Progenitor cell of endocrine pancreas (in vitro differentiated cells): ENCODE data around the gene LRSAM1. TPM values are rescaled to one million over a fixed set of nuclear protein-coding genes. Genes with fewer than 3 reads are reported as not detected.

ENCODE experiments used
- DNase-seq: peaks from one replicate; pipeline ENCODE4 v3.0.0; 2021; ENCODE audit warnings: low spot score; ENCODE audit not compliant: unreplicated experiment
- H3K27ac Mint-ChIP-seq: 2 replicates; pipeline ENCODE4 v1.8.0; 2021; ENCODE audit warnings: mild to moderate bottlenecking, moderate library complexity, mixed read lengths
- H3K27me3 Mint-ChIP-seq: 2 replicates; pipeline ENCODE4 v1.8.0; 2021; ENCODE audit warnings: mixed read lengths
- H3K36me3 Mint-ChIP-seq: 2 replicates; pipeline ENCODE4 v1.8.0; 2022; ENCODE audit warnings: mixed read lengths; ENCODE audit not compliant: insufficient read depth
- H3K4me1 Mint-ChIP-seq: 2 replicates; pipeline ENCODE4 v1.8.0; 2021; ENCODE audit warnings: low read depth, mixed read lengths
- H3K4me3 Mint-ChIP-seq: 2 replicates; pipeline ENCODE4 v1.8.0; 2021; ENCODE audit warnings: low read depth, mild to moderate bottlenecking, moderate library complexity, mixed read lengths
- H3K9me3 Mint-ChIP-seq: 2 replicates; pipeline ENCODE4 v1.8.0; 2021; ENCODE audit warnings: low read depth, mixed read lengths
- CTCF ChIP-seq: fragments of 200-600 bp; sonication (generic); IDR thresholded peaks from one replicate; pipeline ENCODE4 v1.5.0; 2021; ENCODE audit warnings: antibody characterized with exemption, mild to moderate bottlenecking; ENCODE audit not compliant: unreplicated experiment
- total RNA-seq: library from RNA; stranded (reverse); gene quantifications from 2 replicates; pipeline ENCODE4 v1.2.1, GENCODE V29; 2021

LRSAM1 gene
- total RNA-seq, 1 donor from 2014 or later: 28.5 TPM

DNA sequence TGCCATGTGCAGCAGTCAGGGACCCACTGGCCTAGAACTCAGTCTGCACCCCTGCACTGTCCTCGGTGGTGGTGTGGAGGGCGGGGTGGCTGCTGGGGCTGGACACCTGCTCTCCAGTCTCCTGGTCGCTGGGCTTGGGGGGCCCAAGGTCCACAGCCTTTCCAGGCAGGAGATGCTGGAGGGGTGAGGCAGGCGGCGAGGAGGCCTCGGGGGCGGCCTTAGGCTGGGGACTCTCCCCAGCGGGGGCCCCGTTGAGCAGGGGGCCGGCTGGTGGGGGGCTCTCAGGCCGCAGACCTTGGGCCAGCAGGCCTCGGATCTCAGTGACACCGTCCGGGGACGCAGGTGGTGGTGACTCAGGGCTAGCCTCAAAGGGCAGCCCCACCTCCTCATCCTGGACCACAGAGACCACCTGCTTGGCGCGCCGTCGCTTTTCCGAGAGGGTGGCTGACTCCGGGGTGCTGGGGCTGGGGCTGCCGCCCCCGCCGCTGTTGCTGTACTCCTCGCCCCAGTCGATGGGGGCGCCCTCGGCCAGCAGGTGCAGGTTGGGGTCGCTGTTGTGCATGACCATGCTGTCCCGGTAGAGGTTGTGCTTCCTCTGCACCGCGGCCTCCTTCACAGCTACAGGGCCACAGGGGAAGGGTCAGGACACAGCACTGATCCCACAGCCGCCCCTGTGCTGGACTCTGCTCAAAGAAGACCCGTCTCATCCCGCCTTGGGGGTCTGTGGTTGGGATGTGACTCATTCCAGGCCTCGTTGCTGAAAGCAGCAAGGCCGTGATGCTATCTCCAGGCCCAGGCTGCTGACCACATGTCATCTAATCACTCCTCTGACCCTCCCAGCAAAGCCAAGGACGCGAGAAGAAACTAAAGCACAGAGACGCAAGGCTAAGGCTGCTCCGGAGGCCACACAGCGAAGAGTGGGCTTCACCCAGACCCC, 55.8 kb downstream of the LRSAM1 start:
- Mint-ChIP-seq H3K4me1 (peaks cover 4% of the 10 kb centered on the region), H3K27ac (no peak overlapping the region), H3K9me3 (no peaks in the 10 kb centered on the region), H3K36me3 (peaks cover 1% of the 10 kb centered on the region), H3K4me3 (no peak overlapping the region), H3K27me3 (no peaks in the 10 kb centered on the region)
- no peak for TF ChIP-seq CTCF
- DNase-seq: no peak

DNA sequence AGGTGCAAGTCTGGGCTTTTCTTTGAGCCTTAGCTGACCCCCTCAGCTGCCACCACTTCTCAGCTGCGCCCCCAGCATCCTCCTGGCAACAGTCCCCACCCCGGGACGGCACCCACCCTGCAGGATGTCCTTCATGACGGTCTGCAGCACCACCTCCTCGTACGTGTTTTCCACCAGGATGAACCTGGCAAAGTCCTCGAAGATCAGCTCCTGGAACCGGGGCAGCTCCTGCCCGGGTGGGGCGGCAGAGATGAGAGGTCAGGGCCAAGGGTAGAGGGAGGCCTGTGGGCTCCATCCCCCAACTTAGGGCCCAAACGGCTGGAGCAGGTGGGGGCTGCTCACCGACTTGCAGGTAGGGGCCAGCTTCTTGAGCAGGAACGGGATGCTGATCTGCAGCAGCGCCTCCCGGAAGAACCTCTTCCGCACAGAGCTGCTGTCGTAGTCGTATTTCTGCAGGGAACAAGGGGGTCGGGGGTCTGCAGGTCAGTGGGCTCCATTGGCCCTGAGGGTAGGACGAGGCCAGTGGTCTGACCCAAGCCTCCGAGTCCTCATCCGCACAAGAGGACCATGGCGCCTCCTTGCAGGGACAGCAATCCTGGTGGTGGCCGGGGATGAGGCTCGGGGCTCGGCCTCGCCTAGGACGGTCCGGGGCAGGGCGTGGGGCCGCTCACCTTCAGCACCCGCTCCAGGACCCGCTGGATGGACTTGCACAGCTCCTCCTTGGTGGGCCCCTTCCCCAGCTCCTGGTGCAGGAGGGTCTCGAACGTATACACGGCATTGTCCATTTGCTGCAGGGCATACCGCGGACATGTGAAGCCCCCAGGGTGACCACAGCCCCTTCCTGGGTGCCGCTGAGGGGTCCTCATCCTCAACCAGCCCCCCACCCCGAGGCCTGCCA, 56.7 kb downstream of the LRSAM1 start:
- Mint-ChIP-seq H3K27ac (no peak overlapping the region), H3K4me1 (peaks cover 5% of the 10 kb centered on the region), H3K9me3 (no peaks in the 10 kb centered on the region), H3K4me3 (no peak overlapping the region), H3K36me3 (peaks cover 3% of the 10 kb centered on the region), H3K27me3 (no peaks in the 10 kb centered on the region)
- DNase-seq: no peak
- no peak for TF ChIP-seq CTCF

DNA sequence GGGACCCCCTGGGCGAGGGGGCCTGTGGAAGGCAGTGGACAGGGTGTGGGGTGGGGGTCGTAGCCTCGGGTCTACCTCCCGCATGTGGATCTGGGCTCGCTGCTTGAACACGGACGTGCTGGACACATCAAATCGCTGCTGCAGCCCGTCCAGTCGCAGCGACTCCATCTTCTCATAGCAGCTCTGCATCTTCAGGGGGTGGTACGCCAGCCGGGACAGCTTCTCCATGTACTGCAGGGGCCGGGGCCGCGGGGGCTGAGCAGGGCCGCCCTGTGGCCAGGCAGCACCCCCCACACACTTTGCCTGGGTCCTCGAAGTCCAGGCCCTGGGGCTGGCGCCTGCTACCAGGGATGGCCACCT, 57.6 kb downstream of the LRSAM1 start:
- Mint-ChIP-seq H3K4me1 (peaks cover 5% of the 10 kb centered on the region), H3K27me3 (no peaks in the 10 kb centered on the region), H3K4me3 (no peak overlapping the region), H3K27ac (no peak overlapping the region), H3K36me3 (peaks cover 5% of the 10 kb centered on the region), H3K9me3 (no peaks in the 10 kb centered on the region)
- TF ChIP-seq CTCF: no peak
- DNase-seq: no peak

DNA sequence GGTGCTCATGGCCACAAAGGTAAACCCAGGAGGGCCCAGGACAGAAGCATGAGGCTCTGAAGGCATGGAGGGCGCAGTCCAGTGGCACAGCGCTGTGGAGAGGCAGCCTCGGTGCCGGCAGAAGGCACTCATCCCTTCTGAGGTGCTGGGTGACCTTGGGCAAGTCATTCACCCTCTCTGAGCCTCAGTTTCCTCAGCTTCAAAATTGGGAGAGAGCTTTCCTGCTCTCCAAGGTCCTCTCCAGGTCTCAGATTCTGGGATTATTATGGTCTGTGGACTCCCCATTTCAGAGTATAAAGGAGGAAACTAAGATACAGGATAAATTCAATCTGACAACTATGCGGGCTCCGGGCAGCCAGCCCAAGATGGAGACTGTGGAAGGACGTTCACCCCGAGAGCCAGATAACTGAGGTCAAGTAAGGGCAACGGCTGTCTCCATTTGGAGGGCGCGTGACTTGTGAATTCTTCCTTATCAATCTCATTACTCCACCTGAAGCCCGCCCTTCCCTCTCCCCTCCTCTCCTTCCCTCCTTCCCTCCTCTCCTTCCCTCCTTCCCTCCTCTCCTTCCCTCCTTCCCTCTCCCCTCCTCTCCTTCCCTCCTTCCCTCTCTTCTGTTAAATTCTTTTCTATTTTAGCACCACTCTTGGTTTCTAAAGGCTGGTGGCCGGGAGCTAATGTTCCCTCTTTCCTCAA, 58.1 kb downstream of the LRSAM1 start:
- Mint-ChIP-seq H3K4me1 (peaks cover 5% of the 10 kb centered on the region), H3K9me3 (no peaks in the 10 kb centered on the region), H3K27me3 (no peaks in the 10 kb centered on the region), H3K4me3 (no peak overlapping the region), H3K27ac (no peak overlapping the region), H3K36me3 (peaks cover 5% of the 10 kb centered on the region)
- no peak for TF ChIP-seq CTCF
- DNase-seq: no peak

- Mint-ChIP-seq H3K27me3 (no peaks in the 10 kb centered on the region), H3K36me3 (peaks cover 6% of the 10 kb centered on the region), H3K4me3 (no peak overlapping the region), H3K27ac (no peak overlapping the region), H3K4me1 (peaks cover 5% of the 10 kb centered on the region), H3K9me3 (no peaks in the 10 kb centered on the region)
- TF ChIP-seq CTCF: no peak
- no peak for DNase-seq
Measured at GRCh38 chr9:127509955-127510299, 58.6 kb downstream of the LRSAM1 start.
